ENCODE measurements around the gene RAB5A.
"Not testable (repeated sequence)": the region's sequence is repeated elsewhere in the genome, so short reads cannot be mapped to it uniquely, and the experiment has no call there.

The RAB5A gene, protein sequence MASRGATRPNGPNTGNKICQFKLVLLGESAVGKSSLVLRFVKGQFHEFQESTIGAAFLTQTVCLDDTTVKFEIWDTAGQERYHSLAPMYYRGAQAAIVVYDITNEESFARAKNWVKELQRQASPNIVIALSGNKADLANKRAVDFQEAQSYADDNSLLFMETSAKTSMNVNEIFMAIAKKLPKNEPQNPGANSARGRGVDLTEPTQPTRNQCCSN

GRCh38 chr3:19946832-19947548 is at the start of gene RAB5A:
RAB5A (plus strand) TSS chr3:19947097; CDS start chr3:19950899, 3,802 bp downstream.
- peak; percentile 87 for DNase-seq (ENCODE audit: low read depth)

DNA sequence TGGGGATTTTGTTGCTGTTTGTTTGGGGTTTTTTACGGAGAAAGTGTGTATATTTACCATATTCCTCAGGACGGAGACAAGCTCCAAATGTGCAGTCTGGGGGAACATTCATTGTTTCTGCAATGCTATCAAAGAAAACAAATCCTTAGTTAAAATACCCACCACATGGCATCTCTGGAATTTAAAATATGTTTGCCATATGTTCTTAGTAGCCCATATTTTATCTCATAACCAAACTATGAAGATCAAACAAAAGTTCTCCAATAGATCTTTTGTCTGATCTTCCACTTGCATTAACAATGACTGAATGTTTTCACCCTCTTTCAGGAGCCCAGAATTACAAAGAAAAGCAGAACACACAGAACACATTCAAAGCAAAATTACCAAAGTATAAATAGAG is 48.2 kb upstream of the RAB5A start:
- DNase-seq (ENCODE audit: low read depth) = peak; percentile 39

DNA sequence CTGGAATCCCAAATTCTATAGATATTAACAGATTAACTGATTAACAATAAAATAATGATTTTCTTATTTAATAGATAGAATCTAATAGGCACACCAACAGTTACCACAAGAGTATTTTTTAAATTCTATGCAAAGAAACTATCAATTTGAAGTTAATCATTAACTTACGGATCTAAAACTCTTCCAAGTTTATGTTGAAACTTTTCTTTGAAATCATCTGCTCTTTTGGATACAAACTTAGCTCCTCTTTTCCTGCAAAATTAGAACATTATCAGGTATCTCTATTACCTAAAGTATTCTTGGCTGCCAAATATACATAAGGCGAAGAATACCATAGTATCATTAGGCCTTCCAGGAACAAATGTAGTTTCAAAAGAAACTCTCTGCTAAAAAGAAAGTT is 47.6 kb upstream of the RAB5A start:
- DNase-seq (ENCODE audit: low read depth) = no peak

- not testable (repeated sequence) for DNase-seq (ENCODE audit: low read depth)
These were observed 47.1 kb upstream of the RAB5A start for GRCh38 chr3:19899833-19900232.

DNA sequence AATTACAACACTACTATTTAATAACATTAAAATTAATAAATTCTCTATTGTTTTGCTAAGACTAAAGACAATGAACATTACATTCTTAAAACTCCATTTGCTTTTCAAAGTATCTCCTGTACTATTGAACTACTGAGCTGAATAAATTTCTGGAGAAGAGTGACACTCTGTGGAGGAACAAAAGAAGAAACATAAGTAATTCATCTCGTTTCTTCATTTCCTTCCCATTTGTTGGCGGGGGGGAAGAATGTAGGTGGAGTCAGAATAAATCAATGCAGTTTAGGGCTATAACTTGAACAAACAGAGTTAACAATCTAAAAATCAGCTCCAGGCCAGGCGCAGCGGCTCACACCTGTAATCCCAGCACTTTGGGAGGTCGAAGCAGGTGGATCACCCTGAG is 45.6 kb upstream of the RAB5A start:
- no peak for DNase-seq (ENCODE audit: low read depth)

DNA sequence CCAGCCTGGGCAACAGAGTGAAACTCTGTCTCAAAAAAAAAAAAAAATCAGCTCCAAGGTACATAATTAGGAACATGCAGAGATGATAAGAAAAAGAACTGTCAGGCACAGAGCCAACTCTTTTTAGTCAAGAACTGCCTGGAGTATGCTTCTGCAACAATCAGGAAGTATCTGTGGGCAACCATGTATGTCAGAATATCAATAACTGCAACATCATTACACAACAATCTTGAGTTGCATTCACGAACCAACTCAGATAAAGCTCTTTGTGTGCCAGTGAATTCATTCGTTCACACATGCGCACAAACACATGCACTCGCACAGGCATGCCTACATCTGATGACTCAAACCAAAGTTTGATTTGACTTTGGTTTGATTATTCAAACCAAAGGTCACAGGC is 45.0 kb upstream of the RAB5A start:
- no peak for DNase-seq (ENCODE audit: low read depth)

GRCh38 chr3:19903649-19904048 is 43.2 kb upstream of the RAB5A start:
- no peak for DNase-seq (ENCODE audit: low read depth)

DNA sequence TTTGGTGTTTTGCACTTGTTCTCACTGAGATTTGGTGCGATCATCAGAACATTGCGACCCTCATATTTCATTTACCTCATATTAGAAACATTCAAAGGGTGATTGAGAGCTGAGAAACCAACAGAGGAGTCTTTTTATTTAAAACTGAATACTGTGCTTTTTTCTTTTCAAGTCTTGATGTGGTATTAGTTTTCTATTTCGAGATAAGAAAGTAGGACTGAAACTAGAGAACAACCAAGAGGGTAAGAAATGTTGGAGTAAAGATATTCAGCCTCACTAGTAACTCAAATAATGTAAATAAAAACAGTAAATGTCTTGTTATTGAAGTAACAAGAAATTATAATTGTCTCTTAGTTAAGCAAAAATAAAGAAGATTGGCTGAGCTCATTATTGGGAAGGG is 39.4 kb upstream of the RAB5A start:
- DNase-seq (ENCODE audit: low read depth) = no peak

DNA sequence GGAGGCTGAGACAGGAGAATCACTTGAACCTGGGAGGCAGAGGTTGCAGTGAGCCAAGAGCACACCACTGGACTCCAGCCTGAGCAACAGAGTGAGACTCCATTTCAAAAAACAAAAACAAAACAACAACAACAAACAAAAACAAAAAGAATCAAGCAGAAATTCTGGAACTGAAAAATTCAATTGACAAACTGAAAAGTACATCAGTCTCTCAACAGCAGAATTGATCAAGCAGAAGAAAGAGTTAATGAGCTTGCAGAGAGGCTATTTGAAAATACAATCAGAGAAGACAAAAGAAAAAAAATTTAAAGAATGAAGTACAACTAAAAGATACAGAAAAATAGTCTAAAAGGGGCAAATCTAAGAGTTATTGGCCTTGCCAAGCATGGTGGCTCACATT is 35.4 kb upstream of the RAB5A start:
- DNase-seq (ENCODE audit: low read depth) = no peak

- DNase-seq (ENCODE audit: low read depth) = no peak
These were observed 29.7 kb upstream of the RAB5A start for GRCh38 chr3:19917167-19917566.

- no peak for DNase-seq (ENCODE audit: low read depth)
These were observed 26.4 kb upstream of the RAB5A start for GRCh38 chr3:19920401-19921080.

DNA sequence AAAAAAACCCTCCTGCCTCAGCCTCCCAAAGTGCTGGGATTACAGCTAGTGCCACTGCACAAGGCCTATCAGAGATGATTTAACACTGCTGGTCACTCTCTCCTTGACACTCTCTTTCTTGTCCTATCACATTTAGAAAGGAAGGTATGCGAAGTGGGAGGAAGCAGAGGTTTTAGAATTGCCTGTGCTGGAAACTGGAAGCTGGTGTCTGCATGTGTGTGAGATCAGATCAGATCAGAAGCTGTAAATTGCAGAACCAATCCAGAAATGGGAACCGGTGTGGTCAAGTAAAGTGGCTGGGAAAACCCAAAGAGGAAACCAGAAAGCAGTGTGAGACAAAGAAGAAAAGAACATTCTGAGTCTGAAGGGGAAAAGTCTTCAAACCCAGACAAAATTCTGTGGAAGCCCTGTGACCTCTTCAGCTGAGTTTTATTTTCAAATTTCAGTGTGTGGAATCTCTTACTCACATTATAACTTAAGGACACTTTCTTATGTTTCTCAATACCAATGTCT is 15.7 kb upstream of the RAB5A start:
- no peak for DNase-seq (ENCODE audit: low read depth)

DNA sequence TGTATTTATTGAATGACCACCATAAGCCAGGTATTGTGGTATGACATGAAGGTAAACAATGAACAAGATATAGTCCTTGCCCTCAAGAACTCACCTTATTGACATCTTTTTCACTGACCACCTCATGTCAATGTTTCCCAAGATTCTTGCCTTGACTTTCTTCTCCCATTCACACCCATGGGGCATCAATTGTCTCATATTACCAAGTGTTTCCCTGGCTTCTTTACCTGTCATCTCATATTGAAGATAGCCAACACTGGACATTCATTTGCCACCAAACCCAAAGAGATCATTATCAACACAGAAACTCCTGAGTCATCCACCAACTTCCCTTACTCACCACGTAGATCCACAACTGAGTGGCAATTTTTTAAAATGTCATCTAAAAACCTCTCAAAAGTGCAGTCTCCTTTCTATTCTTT is 15.1 kb upstream of the RAB5A start:
- no peak for DNase-seq (ENCODE audit: low read depth)

DNA sequence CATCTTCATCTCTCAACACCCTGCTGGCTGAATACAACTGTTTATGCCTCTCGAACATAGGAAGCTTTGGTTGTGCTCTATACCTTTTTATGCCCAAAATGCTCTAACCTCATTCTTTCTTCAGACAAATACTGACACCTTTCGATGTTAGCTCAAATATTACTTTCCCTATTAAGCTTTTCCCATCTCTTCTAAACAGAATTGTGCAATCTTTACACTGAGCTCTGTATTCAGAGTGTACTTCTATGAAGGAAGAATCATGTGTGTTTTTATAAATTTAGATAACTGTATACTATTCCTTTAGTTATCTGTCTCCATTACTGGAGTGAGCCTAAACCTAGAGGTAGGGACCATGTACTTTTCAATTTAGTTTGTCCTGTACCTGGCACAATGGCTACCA is 14.5 kb upstream of the RAB5A start:
- no peak for DNase-seq (ENCODE audit: low read depth)

DNA sequence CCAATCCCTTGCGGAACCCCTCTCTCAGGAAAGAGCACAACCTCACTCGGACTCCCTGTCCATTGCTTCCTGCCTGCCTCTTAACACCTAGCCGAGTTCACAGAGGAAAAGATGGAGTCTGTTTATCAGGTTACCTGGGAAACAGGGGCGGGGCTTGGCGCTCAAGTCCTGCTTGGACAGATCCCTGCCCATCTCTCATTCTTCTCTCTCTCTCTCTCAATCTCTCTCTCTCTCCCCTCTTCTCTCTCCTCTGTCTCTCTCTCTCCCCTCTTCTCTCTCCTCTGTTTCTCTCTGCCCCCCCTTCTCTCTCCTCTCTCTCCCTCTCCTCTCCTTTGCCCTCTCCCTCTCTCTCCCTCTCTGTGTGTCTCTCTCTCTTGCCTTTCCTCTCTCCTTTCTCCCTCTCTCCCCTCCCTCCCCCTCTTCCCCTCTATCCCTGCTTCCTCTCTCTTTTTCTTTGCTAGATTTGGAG is 12.8 kb upstream of the RAB5A start, which contains the start of gene EFHB:
TSS of gene EFHB (minus strand) at position 120 of the 469 bp plus-strand sequence. CDS start 199 bp downstream, outside the sequence.
- DNase-seq (ENCODE audit: low read depth) = no peak

DNA sequence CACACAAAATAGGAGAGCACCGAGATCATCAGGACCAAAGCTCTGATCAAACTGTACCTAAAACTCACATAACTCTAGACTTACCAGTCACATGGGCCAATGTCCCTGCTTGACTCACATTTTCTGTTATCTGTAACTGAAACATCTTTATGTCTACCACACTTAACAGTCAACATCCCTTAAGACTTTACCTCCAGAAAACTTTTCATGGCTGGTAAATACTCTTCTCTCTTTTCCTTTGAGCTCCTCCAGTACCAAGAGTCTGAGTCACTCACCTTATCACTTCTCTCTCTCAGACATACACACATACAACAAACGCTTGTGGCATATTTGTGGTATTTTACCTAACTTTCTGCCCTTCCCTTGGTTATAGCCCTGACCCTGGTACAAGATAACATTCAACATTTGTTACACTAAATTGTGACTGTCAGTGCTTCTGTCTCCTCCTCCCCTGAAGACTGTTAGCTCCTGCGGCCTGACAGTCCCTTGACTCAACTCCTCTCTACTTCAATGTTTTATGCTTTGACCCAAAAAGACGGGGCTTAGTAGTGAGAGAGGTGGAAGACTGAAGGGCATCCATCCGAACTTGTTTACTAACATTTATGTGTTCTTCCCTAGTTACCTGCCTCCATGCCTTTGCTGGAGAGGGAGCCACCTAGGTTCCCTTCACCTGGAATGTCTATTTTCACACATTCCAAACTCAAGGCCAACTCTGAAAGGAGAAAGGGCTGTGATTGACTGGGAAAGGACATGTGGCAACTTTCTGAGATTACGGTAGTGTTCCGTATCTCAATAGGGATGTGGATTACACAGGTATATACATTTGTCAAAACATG is 9.2 kb upstream of the RAB5A start:
- no peak for DNase-seq (ENCODE audit: low read depth)

- no peak for DNase-seq (ENCODE audit: low read depth)
These were observed 8.6 kb upstream of the RAB5A start for GRCh38 chr3:19938295-19938627.

DNA sequence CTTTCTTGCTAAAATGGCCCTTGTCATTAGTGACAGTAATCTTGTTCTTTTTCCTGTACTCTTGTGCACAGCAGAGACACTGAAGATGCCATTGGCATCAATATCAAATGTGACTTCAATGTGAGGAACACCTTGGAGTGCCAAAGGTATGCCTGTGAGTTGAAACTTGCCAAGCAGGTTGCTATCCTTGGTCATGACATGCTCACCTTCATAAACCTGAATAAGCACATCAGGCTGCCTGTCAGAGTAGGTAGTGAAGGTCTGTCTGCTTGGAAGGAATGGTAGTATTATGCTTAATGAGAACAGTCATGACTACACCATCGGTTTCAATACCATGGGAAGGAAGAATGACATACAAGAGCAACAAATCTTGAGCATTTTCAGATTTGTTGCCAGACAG is 6.3 kb upstream of the RAB5A start:
- DNase-seq (ENCODE audit: low read depth) = no peak

- no peak for DNase-seq (ENCODE audit: low read depth)
These were observed 1.4 kb upstream of the RAB5A start for GRCh38 chr3:19945534-19945933.

GRCh38 chr3:19945969-19946831 is 697 bp upstream of the RAB5A start:
- DNase-seq (ENCODE audit: low read depth) = no peak
